IMR-90 (cell line): ENCODE results near the gene LMNTD2. TPM values are rescaled to one million over a fixed set of nuclear protein-coding genes. Genes with fewer than 3 reads are reported as not detected.

Experiments
- ATAC-seq: fragments of 200-7000 bp; cut with Tn5 transposase; 2 replicates; pipeline ENCODE4 v1.9.1; 2020; ENCODE audit warnings: low read depth, mild to moderate bottlenecking, moderate library complexity
- BruUV-seq: library from RNA; stranded (reverse); fragments of 400-500 nt; replicated peaks from 2 replicates; lab custom pipeline; 2021; lab: Mats Ljungman, UMichigan
- CTCF ChIA-PET: fragments of 300-600 bp; formaldehyde crosslinking; extraction: SDS; loops from one replicate; lab custom pipeline; 2021; ENCODE audit warnings: antibody characterized with exemption; lab: Yijun Ruan, JAX
- POLR2A ChIA-PET: fragments of 300-600 bp; sonication (Branson Sonifier 250); formaldehyde crosslinking; loops from one replicate; lab custom pipeline; 2022; ENCODE audit warnings: antibody characterized with exemption; ENCODE audit not compliant: unreplicated experiment; lab: Charles Lee
- DNase-seq: peaks from one replicate; pipeline ENCODE4 v3.0.0; 2013
- H2AFZ ChIP-seq: replicated peaks from 2 replicates; pipeline ENCODE3; 2013; ENCODE audit warnings: low read length, mild to moderate bottlenecking; ENCODE audit not compliant: poor library complexity
- H2AK5ac ChIP-seq: 2 replicates; pipeline ENCODE4 v1.6.1; 2013; ENCODE audit warnings: low read depth, low read length, inconsistent platforms
- H2AK9ac ChIP-seq: replicated peaks from 2 replicates; pipeline ENCODE3; 2013; ENCODE audit warnings: mild to moderate bottlenecking, low read depth, low read length, moderate library complexity; ENCODE audit not compliant: poor library complexity
- H2BK120ac ChIP-seq: 2 replicates; pipeline ENCODE4 v1.6.1; 2013; ENCODE audit warnings: low read depth, low read length, inconsistent platforms
- H2BK15ac ChIP-seq: 3 replicates; pipeline ENCODE4 v1.6.1; 2013; ENCODE audit warnings: low read depth, low read length, inconsistent platforms
- H2BK20ac ChIP-seq: 2 replicates; pipeline ENCODE4 v1.6.1; 2013; ENCODE audit warnings: low read depth, mild to moderate bottlenecking, inconsistent platforms, low read length, moderate library complexity
- H2BK5ac ChIP-seq: 2 replicates; pipeline ENCODE4 v1.6.1; 2013; ENCODE audit warnings: mild to moderate bottlenecking, low read depth, low read length, inconsistent platforms; ENCODE audit not compliant: poor library complexity, severe bottlenecking
- H3K14ac ChIP-seq: replicated peaks from 2 replicates; pipeline ENCODE4 v1.6.1; 2013; ENCODE audit warnings: low read depth, low read length, inconsistent platforms
- H3K18ac ChIP-seq: 2 replicates; pipeline ENCODE4 v1.6.1; 2013; ENCODE audit warnings: low read depth, low read length, control low read depth
- H3K23ac ChIP-seq: 2 replicates; pipeline ENCODE4 v1.6.1; 2013; ENCODE audit warnings: low read depth, low read length, inconsistent platforms
- H3K27ac ChIP-seq: 2 replicates; pipeline ENCODE4 v1.5.1; 2013; ENCODE audit warnings: mild to moderate bottlenecking, control low read depth, low read length; ENCODE audit not compliant: insufficient read depth
- H3K27me3 ChIP-seq: 2 replicates; pipeline ENCODE4 v1.6.1; 2013; ENCODE audit warnings: low read length; ENCODE audit not compliant: control insufficient read depth, insufficient read depth
- H3K36me3 ChIP-seq: 2 replicates; pipeline ENCODE4 v1.6.1; 2013; ENCODE audit warnings: low read length, mixed read lengths; ENCODE audit not compliant: control insufficient read depth, insufficient read depth
- H3K4ac ChIP-seq: 2 replicates; pipeline ENCODE4 v1.6.1; 2013; ENCODE audit warnings: low read depth, low read length, inconsistent platforms
- H3K4me1 ChIP-seq: 2 replicates; pipeline ENCODE4 v1.6.1; 2013; ENCODE audit warnings: low read length, mixed read lengths; ENCODE audit not compliant: control insufficient read depth, insufficient read depth
- H3K4me2 ChIP-seq: 2 replicates; pipeline ENCODE4 v1.6.1; 2013; ENCODE audit warnings: low read depth, mild to moderate bottlenecking, control low read depth, low read length, moderate library complexity
- H3K4me3 ChIP-seq: 2 replicates; pipeline ENCODE4 v1.5.1; 2013; ENCODE audit warnings: low read depth, mild to moderate bottlenecking, control low read depth, low read length, moderate library complexity; ENCODE audit not compliant: insufficient read depth
- H3K56ac ChIP-seq: 2 replicates; pipeline ENCODE4 v1.6.1; 2013; ENCODE audit warnings: low read length, inconsistent platforms; ENCODE audit not compliant: insufficient read depth; ENCODE audit errors: extremely low read depth
- H3K79me1 ChIP-seq, 2 experiments: 2 replicates each; pipeline ENCODE4 v1.6.1; 2013; ENCODE audit warnings: low read length in 2 of 2, inconsistent platforms in 1 of 2, low read depth in 1 of 2
- H3K9ac ChIP-seq: 2 replicates; pipeline ENCODE4 v1.6.1; 2013; ENCODE audit warnings: low read depth, low read length, control low read depth
- H3K9me1 ChIP-seq: 2 replicates; pipeline ENCODE4 v1.6.1; 2013; ENCODE audit warnings: low read length, inconsistent platforms; ENCODE audit not compliant: insufficient read depth
- H3K9me3 ChIP-seq: 2 replicates; pipeline ENCODE4 v1.6.1; 2013; ENCODE audit warnings: low read length; ENCODE audit not compliant: control insufficient read depth, insufficient read depth
- H4K20me1 ChIP-seq: 2 replicates; pipeline ENCODE4 v1.6.1; 2013; ENCODE audit warnings: low read length, inconsistent platforms; ENCODE audit not compliant: insufficient read depth
- H4K5ac ChIP-seq: 2 replicates; pipeline ENCODE4 v1.6.1; 2013; ENCODE audit warnings: mild to moderate bottlenecking, low read depth, low read length, control low read depth
- H4K8ac ChIP-seq, 2 experiments: 2 replicates each; pipeline ENCODE4 v1.6.1; 2013; ENCODE audit warnings: low read depth in 2 of 2, low read length in 2 of 2, control low read depth in 1 of 2, inconsistent platforms in 1 of 2
- H4K91ac ChIP-seq: 2 replicates; pipeline ENCODE4 v1.6.1; 2013; ENCODE audit warnings: low read depth, low read length, inconsistent platforms; ENCODE audit not compliant: insufficient read depth
- MXI1 ChIP-seq: IDR thresholded peaks from 2 replicates; pipeline ENCODE4 v1.6.1; 2012; ENCODE audit warnings: low read depth, mild to moderate bottlenecking, low read length, moderate library complexity, borderline replicate concordance
- WGBS, 2 experiments: methylation state at CpG; one replicate each; pipeline versions ENCODE4 v1.1.5 to v1.1.7; 2013; ENCODE audit warnings: missing lambda C conversion rate in 2 of 2; ENCODE audit not compliant: insufficient read length in 1 of 2; ENCODE audit errors: extremely low coverage in 2 of 2; 5-methylcytosine and 5-hydroxymethylcytosine counted together
- dilution Hi-C: fragments of 300-500 bp; cut with HindIII; formaldehyde crosslinking; loops from one replicate; pipeline ENCODE4 v1.14.3; 2018; ENCODE audit warnings: low sequenced_read_pairs; ENCODE audit not compliant: unreplicated experiment
- in situ Hi-C: fragments of 300-500 bp; cut with MboI; formaldehyde crosslinking; loops from 3 replicates; pipeline ENCODE4 v1.14.3; 2019; ENCODE audit warnings: low sequenced_read_pairs, inconsistent platforms, mixed read lengths
- intact Hi-C: fragments of 100-400 bp; cut with micrococcal nuclease; formaldehyde crosslinking; loops from 2 replicates; pipeline ENCODE4 v1.10.0; 2022
- polyA plus RNA-seq, 3 experiments: library from polyadenylated mRNA; depleted of rRNA; stranded (reverse); fragments of >200 nt; gene quantifications; 2 replicates each; pipeline ENCODE4 v1.2.3, GENCODE V29; 2012; ENCODE audit warnings: low replicate concordance in 1 of 3
- total RNA-seq: library from RNA; depleted of rRNA; stranded (reverse); fragments of >200 nt; gene quantifications from 2 replicates; pipeline ENCODE4 v1.2.3, GENCODE V29; 2012
- TF ChIP-seq, protein P1 (sequence below): fragments of 150-350 bp; IDR thresholded peaks from 2 replicates; pipeline ENCODE4 v1.6.1; 2016; ENCODE audit warnings: low read depth, mild to moderate bottlenecking, low read length, moderate library complexity, borderline replicate concordance

Gene LMNTD2
- total and polyA plus RNA-seq, 2 of the 4 experiments (the other 2 are of a cell fraction) = 0.18 to 1.3 TPM

DNA sequence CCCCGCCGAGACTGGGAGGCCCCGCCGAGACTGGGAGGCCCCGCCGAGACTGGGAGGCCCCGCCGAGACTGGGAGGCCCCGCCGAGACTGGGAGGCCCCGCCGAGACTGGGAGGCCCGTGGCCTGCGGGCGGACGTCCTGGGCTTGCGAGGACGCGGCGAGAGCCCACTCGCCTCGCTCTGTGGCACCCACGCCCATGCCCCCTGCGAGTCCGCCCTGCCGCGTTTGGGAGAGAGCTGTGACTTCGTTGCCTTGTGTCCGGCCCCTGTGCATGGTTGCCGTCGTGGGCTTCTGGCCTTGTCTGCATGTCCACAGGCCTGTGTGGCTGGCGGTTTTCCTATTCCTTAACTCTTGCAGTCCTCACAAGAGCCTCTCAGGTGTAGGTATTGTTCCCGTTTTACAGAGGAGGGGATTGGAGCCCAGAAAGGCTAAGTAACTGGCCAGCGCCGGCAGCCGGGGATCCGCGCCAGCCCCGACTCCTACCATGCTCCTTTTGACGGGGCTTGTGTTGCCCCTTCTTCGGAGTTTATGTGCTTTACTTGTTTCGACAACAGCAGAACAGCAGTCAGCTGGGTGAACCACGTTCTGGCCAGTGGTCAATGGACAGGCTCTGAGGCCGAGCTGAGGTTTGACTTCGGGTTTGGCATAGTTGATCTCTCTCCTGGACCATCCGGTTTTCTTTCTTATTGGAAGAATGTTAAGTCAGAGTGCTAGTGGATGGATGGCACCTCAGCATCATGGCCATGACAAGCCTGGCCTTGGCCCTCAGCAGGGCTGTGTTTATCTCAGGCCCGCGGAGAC lies 16.5 kb upstream of the LMNTD2 start:
- ChIA-PET CTCF (no interaction called here), POLR2A (no interaction called here)
- peaks cover 16% of the 10 kb centered on the region for H3K4me1 ChIP-seq
- H4K8ac ChIP-seq = peak overlapping the region; percentile 66 to 77; a peak in 3 of 4 replicates
- peak overlapping the region; percentile 15 for H4K5ac ChIP-seq
- dilution Hi-C loops (no loop called here), in situ Hi-C loops (no loop called here), intact Hi-C loops (no loop called here)
- H4K91ac ChIP-seq = peak overlapping the region; percentile 51; the same call in 1 of the 2 replicates
- DNase-seq = no peak
- peak overlapping the region; percentile 97 for H2AK9ac ChIP-seq
- H2BK15ac ChIP-seq = no peak overlapping the region; the same call in 2 of the 3 replicates
- H3K4ac ChIP-seq = peak overlapping the region; percentile 83
- H3K4me2 ChIP-seq = peak overlapping the region; percentile 95
- no peaks in the 10 kb centered on the region for H3K9me3 ChIP-seq
- H3K23ac ChIP-seq = peak overlapping the region; percentile 93
- no peak overlapping the region for H2BK120ac ChIP-seq
- peak overlapping the region; percentile 60 for H3K56ac ChIP-seq
- H3K36me3 ChIP-seq = peaks cover 7% of the 10 kb centered on the region
- 0 out of 2 replicates have a peak overlapping the region, but pooled peaks have one; percentile 7 for H3K18ac ChIP-seq
- 0 out of 2 replicates have a peak, but pooled peaks have one; percentile 0 for TF ChIP-seq MXI1
- TF ChIP-seq, protein P1, sequence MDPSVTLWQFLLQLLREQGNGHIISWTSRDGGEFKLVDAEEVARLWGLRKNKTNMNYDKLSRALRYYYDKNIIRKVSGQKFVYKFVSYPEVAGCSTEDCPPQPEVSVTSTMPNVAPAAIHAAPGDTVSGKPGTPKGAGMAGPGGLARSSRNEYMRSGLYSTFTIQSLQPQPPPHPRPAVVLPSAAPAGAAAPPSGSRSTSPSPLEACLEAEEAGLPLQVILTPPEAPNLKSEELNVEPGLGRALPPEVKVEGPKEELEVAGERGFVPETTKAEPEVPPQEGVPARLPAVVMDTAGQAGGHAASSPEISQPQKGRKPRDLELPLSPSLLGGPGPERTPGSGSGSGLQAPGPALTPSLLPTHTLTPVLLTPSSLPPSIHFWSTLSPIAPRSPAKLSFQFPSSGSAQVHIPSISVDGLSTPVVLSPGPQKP = no peak
- peak overlapping the region; percentile 65 for H2BK5ac ChIP-seq
- peak overlapping the region; percentile 57 for H3K14ac ChIP-seq
- H3K79me1 ChIP-seq = peaks cover 2 to 38% of the 10 kb centered on the region in 2 experiments; a peak in 3 of 4 replicates
- H2BK20ac ChIP-seq = no peak overlapping the region
- H3K4me3 ChIP-seq = peak overlapping the region; percentile 61
- no TSS peak for BruUV-seq
- H2AK5ac ChIP-seq = peak overlapping the region; percentile 94
- H4K20me1 ChIP-seq = peaks cover 57% of the 10 kb centered on the region
- peak overlapping the region; percentile 97 for H3K9ac ChIP-seq
- no peak for ATAC-seq
- 2% methylated on average over 22 of the region's 48 CpGs; no CpG with 5 or more reads in 1 of the 2 experiments for WGBS, 2 experiments
- H3K27me3 ChIP-seq = no peaks in the 10 kb centered on the region; the same call in 1 of the 2 replicates
- peak overlapping the region; percentile 35 for H2AFZ ChIP-seq
- peaks cover 18% of the 10 kb centered on the region for H3K9me1 ChIP-seq
- H3K27ac ChIP-seq = peak overlapping the region; percentile 87
